Fibroblast of villous mesenchyme (primary cell): ENCODE measurements around the gene ELAVL1. TPM values are rescaled to one million over a fixed set of nuclear protein-coding genes. Genes with fewer than 3 reads are reported as not detected.
A peak's percentile ranks its signal among the peaks of the same experiment; 100 is the strongest.

Source experiments
- DNase-seq: peaks from one replicate; pipeline ENCODE4 v3.0.0-alpha.2; 2010; ENCODE audit warnings: low read depth
- H3K4me3 ChIP-seq: 2 replicates; pipeline ENCODE4 v1.5.1; 2011; ENCODE audit warnings: low read depth, mild to moderate bottlenecking, low read length
- total RNA-seq: library from RNA; depleted of rRNA; stranded (reverse); fragments of >200 nt; gene quantifications from 2 replicates; pipeline ENCODE4 v1.2.3, GENCODE V29; 2012
- TF ChIP-seq, protein P1 (sequence below): IDR thresholded peaks from 2 replicates; pipeline ENCODE4 v1.5.1; 2012; ENCODE audit warnings: low read depth, mild to moderate bottlenecking, low read length; ENCODE audit not compliant: insufficient read depth

The ELAVL1 gene
- total RNA-seq, 1 donor, result 26.8 TPM

GRCh38 chr19:7917267-7918061 is 88.0 kb downstream of the ELAVL1 start:
- peak; percentile 69 for DNase-seq
- TF ChIP-seq, protein P1, sequence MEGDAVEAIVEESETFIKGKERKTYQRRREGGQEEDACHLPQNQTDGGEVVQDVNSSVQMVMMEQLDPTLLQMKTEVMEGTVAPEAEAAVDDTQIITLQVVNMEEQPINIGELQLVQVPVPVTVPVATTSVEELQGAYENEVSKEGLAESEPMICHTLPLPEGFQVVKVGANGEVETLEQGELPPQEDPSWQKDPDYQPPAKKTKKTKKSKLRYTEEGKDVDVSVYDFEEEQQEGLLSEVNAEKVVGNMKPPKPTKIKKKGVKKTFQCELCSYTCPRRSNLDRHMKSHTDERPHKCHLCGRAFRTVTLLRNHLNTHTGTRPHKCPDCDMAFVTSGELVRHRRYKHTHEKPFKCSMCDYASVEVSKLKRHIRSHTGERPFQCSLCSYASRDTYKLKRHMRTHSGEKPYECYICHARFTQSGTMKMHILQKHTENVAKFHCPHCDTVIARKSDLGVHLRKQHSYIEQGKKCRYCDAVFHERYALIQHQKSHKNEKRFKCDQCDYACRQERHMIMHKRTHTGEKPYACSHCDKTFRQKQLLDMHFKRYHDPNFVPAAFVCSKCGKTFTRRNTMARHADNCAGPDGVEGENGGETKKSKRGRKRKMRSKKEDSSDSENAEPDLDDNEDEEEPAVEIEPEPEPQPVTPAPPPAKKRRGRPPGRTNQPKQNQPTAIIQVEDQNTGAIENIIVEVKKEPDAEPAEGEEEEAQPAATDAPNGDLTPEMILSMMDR, result peak; percentile 71
- H3K4me3 ChIP-seq, result peak overlapping the region; percentile 52

DNA sequence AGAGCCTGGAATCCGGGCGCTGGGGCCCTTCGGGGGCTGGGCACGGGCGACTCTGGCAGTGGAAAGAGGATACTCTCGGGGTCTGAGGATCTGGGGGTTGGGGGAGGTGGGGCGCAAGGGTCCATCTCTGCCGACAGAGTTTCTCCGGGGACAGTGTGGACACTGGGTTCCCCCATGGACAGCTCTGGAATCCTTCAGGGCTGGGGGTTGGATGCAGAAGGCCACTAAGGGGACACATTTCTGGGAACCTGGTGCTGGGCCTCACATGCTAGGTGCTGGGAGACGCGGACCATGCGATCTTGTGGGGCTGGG is 88.5 kb downstream of the ELAVL1 start:
- H3K4me3 ChIP-seq, result peak overlapping the region; percentile 52
- DNase-seq, result no peak

GRCh38 chr19:7916103-7916954 is 89.1 kb downstream of the ELAVL1 start:
- H3K4me3 ChIP-seq, result peak overlapping the region; percentile 52
- TF ChIP-seq, protein P1, result no peak
- DNase-seq, result peak; percentile 11

More for the DNA sequence above, 88.5 kb downstream of the ELAVL1 start:
- TF ChIP-seq, protein P1, result no peak

DNA sequence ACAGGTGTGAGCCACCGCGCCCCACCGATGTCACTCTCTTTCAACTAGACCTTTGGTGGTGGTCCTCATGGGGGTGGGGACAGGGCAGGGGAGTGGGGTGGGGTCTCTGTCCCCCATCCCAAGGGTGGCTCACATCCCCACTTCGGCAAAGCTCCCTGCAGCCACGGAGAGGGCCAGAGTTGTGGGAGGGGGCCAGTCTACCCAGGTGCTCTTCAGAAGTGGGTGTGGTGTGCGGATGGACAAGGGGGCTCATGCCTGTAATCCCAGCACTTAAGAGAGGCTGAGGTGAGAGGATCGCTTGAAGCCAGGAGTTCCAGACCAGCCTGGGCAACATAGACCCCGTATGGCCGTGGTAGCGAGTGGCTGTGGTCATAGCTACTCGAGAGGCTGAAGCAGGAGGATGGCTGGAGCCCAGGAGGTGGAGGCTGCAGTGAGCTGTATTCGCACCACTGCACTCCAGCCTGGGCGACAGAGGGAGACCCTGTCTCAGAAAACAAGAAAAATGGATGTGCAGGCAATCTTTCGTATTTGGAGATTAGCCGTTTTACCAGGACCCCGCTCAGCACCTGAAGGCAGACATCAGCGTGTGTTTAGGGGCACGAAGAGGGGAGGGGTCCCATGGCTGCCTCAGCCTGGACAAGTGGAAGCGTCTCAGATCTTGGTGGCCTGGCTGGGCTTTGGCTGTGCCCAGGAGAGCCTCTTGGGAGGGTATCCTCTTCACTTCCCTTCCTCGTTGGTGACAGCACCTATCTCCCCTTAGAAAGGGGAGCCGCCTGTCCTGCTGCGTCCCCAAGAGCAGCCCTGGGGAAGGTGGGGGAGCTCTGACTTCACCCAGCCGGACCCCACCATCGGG is 90.0 kb downstream of the ELAVL1 start:
- no peak for DNase-seq
- TF ChIP-seq, protein P1, result no peak

GRCh38 chr19:7914598-7915045 is 90.8 kb downstream of the ELAVL1 start, which contains the start of gene TGFBR3L:
TSS of gene TGFBR3L (plus strand) at chr19:7914830.
- DNase-seq, result no peak
- H3K4me3 ChIP-seq, result no peak within 1 kb of the TSS

More for the DNA sequence above, 90.0 kb downstream of the ELAVL1 start:
- H3K4me3 ChIP-seq, result peak overlapping the region; percentile 52

More at GRCh38 chr19:7914598-7915045, 90.8 kb downstream of the ELAVL1 start, which contains the start of gene TGFBR3L:
- TF ChIP-seq, protein P1, result no peak
